Measurements from ENCODE around the gene USP2. TPM values are rescaled to one million over a fixed set of nuclear protein-coding genes. Genes with fewer than 3 reads are reported as not detected.

Gene USP2, protein sequence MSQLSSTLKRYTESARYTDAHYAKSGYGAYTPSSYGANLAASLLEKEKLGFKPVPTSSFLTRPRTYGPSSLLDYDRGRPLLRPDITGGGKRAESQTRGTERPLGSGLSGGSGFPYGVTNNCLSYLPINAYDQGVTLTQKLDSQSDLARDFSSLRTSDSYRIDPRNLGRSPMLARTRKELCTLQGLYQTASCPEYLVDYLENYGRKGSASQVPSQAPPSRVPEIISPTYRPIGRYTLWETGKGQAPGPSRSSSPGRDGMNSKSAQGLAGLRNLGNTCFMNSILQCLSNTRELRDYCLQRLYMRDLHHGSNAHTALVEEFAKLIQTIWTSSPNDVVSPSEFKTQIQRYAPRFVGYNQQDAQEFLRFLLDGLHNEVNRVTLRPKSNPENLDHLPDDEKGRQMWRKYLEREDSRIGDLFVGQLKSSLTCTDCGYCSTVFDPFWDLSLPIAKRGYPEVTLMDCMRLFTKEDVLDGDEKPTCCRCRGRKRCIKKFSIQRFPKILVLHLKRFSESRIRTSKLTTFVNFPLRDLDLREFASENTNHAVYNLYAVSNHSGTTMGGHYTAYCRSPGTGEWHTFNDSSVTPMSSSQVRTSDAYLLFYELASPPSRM
- 12.4 to 13.2 TPM (median 13.1 TPM) in 3 replicates for total RNA-seq

DNA sequence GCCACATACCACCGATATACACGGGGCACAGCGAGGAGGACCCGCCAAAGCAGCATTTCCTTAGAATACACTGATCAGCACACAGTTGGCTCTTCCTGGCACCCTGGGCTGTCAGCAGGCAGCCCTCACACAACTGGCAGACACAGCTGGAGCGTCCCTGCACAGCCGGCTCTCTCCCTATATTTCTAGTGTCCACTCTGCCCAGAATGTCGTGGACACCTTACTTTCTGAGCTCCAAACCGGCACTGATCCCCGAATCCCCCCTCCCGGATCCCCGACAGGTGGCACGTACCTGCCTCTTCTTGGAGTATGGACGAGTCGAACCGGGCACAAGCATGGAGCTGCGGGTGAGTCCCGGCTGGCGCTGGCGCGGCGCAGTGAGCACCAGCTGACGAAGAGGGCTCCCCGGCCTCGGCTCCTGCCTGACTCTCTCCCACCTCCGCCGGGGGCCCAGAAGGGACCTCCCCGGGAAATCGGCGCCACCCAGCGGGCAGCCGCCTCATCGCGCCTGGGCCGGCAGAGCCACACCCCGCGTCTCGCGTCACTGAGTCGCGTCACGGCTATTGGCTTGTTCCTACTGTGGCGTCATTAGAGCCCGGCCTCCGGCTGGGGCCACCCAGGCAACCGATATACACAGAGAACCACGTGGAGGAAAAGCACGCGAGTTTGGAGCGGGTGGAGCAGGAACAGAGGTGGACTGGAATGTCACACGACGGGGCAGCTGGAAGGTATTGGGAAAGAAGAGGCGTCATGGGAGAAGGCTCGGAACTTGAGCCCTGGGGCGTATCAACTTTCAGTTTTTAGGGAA, at the start of gene USP2:
Gene USP2 (minus strand): TSS at position 510 of the 808 bp plus-strand sequence. CDS start 8,210 bp downstream, outside the sequence.
- H3K4me1 Mint-ChIP-seq = peaks cover 17% of the 10 kb centered on the region
- no peak within 1 kb of the TSS for H3K27ac Mint-ChIP-seq

DNA sequence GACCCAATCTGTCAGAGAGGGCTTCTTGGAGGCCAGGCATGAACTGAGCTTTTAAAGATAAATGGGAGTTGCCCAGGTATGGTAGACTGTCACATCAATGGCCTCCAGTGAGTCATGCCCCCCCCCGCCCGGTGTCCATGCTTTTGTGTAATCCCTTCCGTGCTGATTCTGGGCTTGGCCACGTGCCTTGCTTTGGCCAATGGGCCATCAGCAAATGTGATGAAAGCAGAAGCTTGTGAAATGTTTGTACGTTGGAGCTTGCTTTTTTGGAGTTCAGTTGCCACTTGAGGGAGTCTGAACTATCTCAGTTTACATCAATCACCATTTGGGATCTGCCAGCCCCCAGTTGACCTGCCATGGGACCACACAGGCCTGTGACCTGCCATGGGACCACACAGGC, 45.8 kb upstream of the USP2 start:
- no peak for DNase-seq (ENCODE audit: low spot score in 2 of 2, unreplicated experiment in 2 of 2)
- Mint-ChIP-seq H3K27me3 (ENCODE audit: low read depth) (peaks cover 5% of the 10 kb centered on the region), H3K27ac (no peak overlapping the region), H3K4me1 (peaks cover 53% of the 10 kb centered on the region), H3K9me3 (no peaks in the 10 kb centered on the region), H3K4me3 (no peak overlapping the region), H3K36me3 (no peaks in the 10 kb centered on the region)
- TF ChIP-seq, protein P1, sequence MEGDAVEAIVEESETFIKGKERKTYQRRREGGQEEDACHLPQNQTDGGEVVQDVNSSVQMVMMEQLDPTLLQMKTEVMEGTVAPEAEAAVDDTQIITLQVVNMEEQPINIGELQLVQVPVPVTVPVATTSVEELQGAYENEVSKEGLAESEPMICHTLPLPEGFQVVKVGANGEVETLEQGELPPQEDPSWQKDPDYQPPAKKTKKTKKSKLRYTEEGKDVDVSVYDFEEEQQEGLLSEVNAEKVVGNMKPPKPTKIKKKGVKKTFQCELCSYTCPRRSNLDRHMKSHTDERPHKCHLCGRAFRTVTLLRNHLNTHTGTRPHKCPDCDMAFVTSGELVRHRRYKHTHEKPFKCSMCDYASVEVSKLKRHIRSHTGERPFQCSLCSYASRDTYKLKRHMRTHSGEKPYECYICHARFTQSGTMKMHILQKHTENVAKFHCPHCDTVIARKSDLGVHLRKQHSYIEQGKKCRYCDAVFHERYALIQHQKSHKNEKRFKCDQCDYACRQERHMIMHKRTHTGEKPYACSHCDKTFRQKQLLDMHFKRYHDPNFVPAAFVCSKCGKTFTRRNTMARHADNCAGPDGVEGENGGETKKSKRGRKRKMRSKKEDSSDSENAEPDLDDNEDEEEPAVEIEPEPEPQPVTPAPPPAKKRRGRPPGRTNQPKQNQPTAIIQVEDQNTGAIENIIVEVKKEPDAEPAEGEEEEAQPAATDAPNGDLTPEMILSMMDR (IDR thresholded peaks at IDR 0.05; ENCODE audit: unreplicated experiment) = no peak

More for the DNA sequence above, at the start of gene USP2:
- Mint-ChIP-seq H3K4me3 (no peak within 1 kb of the TSS), H3K9me3 (no peaks in the 10 kb centered on the region), H3K27me3 (ENCODE audit: low read depth) (peaks cover 2% of the 10 kb centered on the region), H3K36me3 (no peaks in the 10 kb centered on the region)
- TF ChIP-seq, protein P1 (IDR thresholded peaks at IDR 0.05; ENCODE audit: unreplicated experiment) = peak; percentile 91
- peak; percentile 96 to 99 for DNase-seq (ENCODE audit: low spot score in 2 of 2, unreplicated experiment in 2 of 2)

DNA sequence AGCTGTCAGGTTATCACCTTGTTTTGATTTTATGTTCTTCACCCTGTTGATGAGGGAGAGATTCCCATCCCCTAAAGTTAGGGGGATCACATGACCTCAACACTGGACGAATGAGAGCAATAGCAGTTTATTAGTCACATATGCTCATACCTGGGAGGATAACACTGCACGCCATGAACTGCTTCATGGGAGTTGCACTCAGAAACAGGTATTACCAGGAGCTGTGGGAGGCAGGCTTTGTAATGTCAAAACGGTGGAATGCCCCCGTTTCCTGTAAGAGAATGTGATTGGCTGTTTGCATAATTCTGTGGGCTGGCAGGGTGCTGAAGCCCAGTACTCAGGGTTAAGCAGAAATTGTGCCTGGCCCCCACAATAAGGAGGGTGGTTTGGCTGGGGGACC, 44.7 kb upstream of the USP2 start:
- H3K9me3 Mint-ChIP-seq = no peaks in the 10 kb centered on the region
- no peaks in the 10 kb centered on the region for H3K36me3 Mint-ChIP-seq
- H3K4me3 Mint-ChIP-seq = no peak overlapping the region
- H3K4me1 Mint-ChIP-seq = peaks cover 52% of the 10 kb centered on the region
- H3K27me3 Mint-ChIP-seq (ENCODE audit: low read depth) = peaks cover 10% of the 10 kb centered on the region
- no peak for DNase-seq (ENCODE audit: low spot score in 2 of 2, unreplicated experiment in 2 of 2)
- TF ChIP-seq, protein P1 (IDR thresholded peaks at IDR 0.05; ENCODE audit: unreplicated experiment) = no peak
- peak overlapping the region; percentile 94 for H3K27ac Mint-ChIP-seq

DNA sequence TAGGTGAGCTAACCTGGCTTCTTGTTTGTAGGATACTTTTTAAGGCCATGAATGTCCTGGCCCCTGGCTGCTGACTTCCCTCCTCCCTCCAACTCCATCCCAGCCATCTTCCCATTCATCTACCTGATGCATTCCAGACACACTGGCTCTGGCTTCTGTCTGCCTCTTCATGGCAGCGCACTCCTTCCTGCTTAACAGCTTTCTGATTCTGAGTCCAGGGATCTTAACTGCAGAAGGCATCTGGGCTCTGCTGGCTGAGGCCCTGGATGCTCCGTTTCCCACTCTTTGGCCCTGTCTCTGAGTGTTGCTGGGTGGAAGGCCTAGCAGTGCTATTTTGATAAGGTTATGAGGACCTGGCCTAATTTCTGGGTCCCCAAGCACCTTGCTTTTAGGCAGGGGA, 43.3 kb upstream of the USP2 start:
- peaks cover 4% of the 10 kb centered on the region for H3K36me3 Mint-ChIP-seq
- H3K27ac Mint-ChIP-seq = peak overlapping the region; percentile 92
- TF ChIP-seq, protein P1 (IDR thresholded peaks at IDR 0.05; ENCODE audit: unreplicated experiment) = no peak
- H3K4me1 Mint-ChIP-seq = peaks cover 54% of the 10 kb centered on the region
- no peak for DNase-seq (ENCODE audit: low spot score in 2 of 2, unreplicated experiment in 2 of 2)
- no peaks in the 10 kb centered on the region for H3K9me3 Mint-ChIP-seq
- H3K27me3 Mint-ChIP-seq (ENCODE audit: low read depth) = peaks cover 12% of the 10 kb centered on the region
- peak overlapping the region; percentile 91 for H3K4me3 Mint-ChIP-seq

DNA sequence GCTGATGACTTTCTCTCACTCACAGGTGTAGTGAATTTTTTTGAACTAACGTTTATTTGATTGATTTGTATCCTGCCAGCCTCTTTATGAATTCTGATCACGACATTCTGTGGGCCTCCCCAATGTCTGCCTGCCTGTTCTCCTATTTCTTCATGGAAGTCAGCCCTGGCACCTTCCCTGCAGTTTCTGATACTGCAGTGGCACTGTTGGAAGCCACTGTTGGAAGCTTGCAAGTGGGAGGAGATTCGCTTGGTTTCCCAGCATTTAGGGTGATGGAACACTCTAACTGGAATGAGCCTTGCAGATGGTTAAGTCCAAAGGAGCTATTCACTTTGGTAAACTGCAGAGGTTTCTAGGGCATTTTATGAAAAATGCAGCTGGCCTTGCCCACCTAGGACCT, 42.8 kb upstream of the USP2 start:
- Mint-ChIP-seq H3K36me3 (peaks cover 8% of the 10 kb centered on the region), H3K27ac (peak overlapping the region; percentile 92), H3K4me1 (peaks cover 54% of the 10 kb centered on the region), H3K27me3 (ENCODE audit: low read depth) (peaks cover 12% of the 10 kb centered on the region), H3K4me3 (peak overlapping the region; percentile 91), H3K9me3 (no peaks in the 10 kb centered on the region)
- DNase-seq (ENCODE audit: low spot score in 2 of 2, unreplicated experiment in 2 of 2) = no peak
- TF ChIP-seq, protein P1 (IDR thresholded peaks at IDR 0.05; ENCODE audit: unreplicated experiment) = no peak

Measured in mesothelial cell of epicardium (in vitro differentiated cells).